Measurements from ENCODE around the gene FERMT2.
"Not testable (repeated sequence)": the region's sequence is repeated elsewhere in the genome, so short reads cannot be mapped to it uniquely, and the experiment has no call there.

The FERMT2 gene

GRCh38 chr14:52900731-52901130 lies 50.1 kb downstream of the FERMT2 start:
- no peak for DNase-seq (ENCODE audit: low read depth in 2 of 2)

GRCh38 chr14:52898496-52898895 lies 52.4 kb downstream of the FERMT2 start:
- no peak for DNase-seq (ENCODE audit: low read depth in 2 of 2)

GRCh38 chr14:52895000-52895399 lies 55.9 kb downstream of the FERMT2 start:
- no peak for DNase-seq (ENCODE audit: low read depth in 2 of 2)

- no peak for DNase-seq (ENCODE audit: low read depth in 2 of 2)
These were observed 59.0 kb downstream of the FERMT2 start for GRCh38 chr14:52891800-52892199.

DNA sequence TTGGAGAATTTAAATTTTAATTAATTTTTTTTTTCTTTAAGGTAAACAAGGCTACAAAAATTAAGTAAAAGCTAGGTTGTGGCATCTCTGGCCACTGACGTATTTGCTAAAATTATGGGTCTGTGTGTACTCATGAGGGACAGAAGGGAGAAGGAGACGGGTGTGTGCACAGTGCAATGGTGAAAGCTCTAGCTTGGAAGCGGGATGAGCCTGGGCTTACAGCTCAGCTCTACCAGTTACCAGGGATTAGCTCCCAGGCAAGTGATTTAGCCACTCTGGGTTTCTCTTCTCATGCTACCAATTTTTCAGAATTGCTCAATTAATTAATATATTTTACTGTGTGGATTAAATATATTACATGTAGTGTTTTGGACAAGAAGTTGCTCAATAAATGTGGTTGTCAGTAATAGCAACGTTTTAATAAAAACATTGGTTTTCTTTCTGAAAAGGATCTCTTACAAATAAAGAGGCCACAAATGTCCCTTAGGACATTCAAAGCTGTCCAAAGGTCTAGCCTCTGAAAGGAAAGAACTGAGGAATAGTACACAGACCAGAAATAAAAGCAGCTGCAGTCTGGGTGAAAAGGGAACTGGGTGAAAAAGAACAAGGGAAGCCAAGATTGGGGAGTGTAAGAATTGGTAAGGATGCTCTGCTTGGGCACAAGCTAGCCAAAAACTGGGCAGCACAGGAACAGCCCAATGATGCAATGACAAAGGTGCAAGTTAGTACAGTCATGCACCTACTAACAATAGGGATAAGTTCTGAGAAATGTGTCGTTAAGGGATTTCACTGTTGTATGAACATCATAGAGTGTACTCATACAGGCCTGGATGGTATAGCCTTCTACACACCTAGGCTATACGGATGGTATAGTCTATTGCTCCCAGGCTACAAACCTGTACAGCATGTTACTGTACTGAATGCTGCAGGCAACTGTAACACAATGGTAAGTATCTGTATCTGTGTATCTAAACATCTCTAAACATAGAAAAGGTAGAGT lies 61.7 kb downstream of the FERMT2 start:
- no peak for DNase-seq (ENCODE audit: low read depth in 2 of 2)

- no peak for DNase-seq (ENCODE audit: low read depth in 2 of 2)
These were observed 62.7 kb downstream of the FERMT2 start for GRCh38 chr14:52888159-52888558.

GRCh38 chr14:52885230-52885629 lies 65.6 kb downstream of the FERMT2 start:
- DNase-seq (ENCODE audit: low read depth in 2 of 2): no peak

GRCh38 chr14:52883658-52884057 lies 67.2 kb downstream of the FERMT2 start:
- no peak for DNase-seq (ENCODE audit: low read depth in 2 of 2)

DNA sequence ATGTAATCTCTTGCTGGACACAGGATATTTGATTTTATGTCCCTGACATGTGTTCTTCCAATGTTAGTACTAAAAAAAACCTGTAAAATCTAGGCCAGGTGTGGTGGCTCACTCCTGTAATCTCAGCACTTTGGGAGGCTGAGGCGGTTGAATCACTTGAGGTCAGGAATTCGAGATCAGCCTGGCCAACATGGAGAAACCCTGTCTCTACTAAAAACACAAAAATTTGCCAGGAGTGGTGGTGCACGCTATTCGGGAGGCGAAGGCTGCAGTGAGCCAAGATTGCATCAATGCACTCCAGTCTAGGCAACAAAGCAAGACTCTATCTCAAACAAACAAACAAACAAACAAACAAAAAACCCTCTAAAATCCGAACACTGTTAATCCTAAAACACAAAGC lies 68.0 kb downstream of the FERMT2 start:
- no peak for DNase-seq (ENCODE audit: low read depth in 2 of 2)

DNA sequence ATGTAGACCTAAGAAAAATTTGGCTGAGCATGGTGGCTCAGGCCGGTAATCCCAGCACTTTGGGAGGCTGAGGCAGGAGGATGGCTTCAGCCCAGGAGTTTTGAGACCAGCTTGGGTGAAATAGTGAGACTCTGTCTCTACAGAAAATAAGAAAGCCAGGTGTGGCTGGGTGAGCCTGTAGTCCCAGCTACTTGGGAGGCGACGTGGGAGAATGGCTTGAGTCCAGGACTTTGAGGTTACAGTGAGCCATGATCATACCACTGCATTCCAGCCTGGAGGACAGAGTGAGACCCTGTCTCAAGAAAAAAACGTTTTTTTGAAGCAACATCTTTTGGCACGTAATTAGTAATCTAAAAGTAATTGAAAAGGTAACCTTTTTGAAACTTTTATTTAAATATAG lies 70.9 kb downstream of the FERMT2 start:
- DNase-seq (ENCODE audit: low read depth in 2 of 2): no peak

DNA sequence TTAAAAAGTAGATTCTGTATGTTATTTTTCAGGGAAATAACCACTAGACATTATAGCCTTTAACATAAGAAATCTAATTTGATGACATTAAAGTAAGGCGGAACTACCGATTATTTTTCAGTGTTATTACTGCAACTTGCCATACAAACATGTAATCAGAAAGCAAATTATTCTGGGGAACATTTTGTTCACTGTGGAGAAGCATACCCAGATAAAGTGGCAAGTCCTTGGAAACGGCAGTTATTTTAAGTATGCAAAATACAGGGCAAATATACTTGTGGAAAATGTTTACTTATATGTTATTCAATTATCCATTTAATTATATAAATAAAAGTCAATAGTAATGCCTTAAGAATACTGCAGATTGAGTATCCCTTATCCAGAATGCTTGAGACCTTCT lies 71.9 kb downstream of the FERMT2 start:
- no peak for DNase-seq (ENCODE audit: low read depth in 2 of 2)

GRCh38 chr14:52878469-52878868 lies 72.4 kb downstream of the FERMT2 start:
- DNase-seq (ENCODE audit: low read depth in 2 of 2): no peak

GRCh38 chr14:52877628-52878027 lies 73.2 kb downstream of the FERMT2 start:
- DNase-seq (ENCODE audit: low read depth in 2 of 2): no peak

DNA sequence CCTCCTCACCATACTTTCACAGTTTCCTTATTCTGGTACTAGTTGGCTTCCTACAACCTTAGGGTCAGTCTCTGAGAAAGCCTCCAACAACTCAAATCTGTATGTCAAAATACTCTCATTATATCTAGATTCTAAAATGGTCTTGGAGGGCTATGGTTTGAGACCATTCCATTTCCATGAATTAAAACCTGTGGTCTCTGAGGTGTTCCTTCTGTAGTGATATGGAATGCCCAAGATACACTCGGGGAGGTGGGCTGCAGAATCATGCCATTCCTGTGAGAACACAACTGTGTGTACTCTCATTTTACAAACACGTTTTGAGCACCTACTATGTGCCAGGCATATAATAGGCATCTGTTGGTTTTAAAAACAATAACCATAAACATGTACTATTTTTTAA lies 74.0 kb downstream of the FERMT2 start:
- no peak for DNase-seq (ENCODE audit: low read depth in 2 of 2)

DNA sequence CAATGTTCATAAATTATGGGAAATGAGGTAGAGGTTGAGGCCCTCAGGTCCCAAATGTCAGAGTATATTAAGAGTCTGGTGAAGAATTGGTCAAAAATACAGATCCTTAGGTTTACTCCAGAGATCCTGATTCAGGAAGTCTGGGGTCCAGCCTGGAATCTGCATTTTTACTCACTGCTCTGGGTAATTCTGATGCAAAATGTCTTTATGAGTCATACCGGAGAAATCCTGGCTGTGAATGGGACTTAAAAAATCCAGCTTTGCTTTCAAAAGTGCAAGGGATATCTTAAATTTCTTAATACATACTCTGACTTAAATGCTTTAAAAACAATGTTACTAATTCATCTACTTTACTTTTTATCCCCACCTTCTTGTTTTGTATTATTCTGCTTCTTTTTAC lies 74.5 kb downstream of the FERMT2 start:
- no peak for DNase-seq (ENCODE audit: low read depth in 2 of 2)

GRCh38 chr14:52875707-52876106 lies 75.1 kb downstream of the FERMT2 start:
- DNase-seq (ENCODE audit: low read depth in 2 of 2): no peak

GRCh38 chr14:52874389-52874788 lies 76.5 kb downstream of the FERMT2 start:
- DNase-seq (ENCODE audit: low read depth in 2 of 2): no peak

- no peak for DNase-seq (ENCODE audit: low read depth in 2 of 2)
These were observed 77.2 kb downstream of the FERMT2 start for GRCh38 chr14:52873694-52874093.

GRCh38 chr14:52873065-52873464 lies 77.8 kb downstream of the FERMT2 start:
- no peak for DNase-seq (ENCODE audit: low read depth in 2 of 2)

DNA sequence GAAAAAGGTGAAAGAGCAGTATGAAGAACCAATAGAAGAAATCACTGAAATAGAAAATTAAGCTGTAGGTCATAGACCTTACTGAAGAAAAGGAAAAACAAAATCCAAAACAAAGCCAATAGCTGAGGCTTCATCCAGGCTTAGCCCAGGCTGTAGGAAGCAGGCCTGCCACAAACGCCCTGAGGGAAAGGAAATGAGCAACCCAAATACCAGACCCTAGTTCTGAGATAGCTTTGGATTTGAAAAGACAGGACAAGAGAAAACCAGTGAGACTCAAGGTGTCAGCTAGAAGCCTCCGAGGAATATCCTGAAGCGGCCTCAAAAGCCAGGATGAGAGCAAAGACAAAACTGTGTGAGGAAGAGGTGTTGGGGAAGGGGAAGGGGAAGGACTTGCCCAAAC lies 79.2 kb downstream of the FERMT2 start:
- DNase-seq (ENCODE audit: low read depth in 2 of 2): no peak

- no peak for DNase-seq (ENCODE audit: low read depth in 2 of 2)
These were observed 81.8 kb downstream of the FERMT2 start for GRCh38 chr14:52868911-52869618.

GRCh38 chr14:52864893-52865292 lies 86.0 kb downstream of the FERMT2 start:
- DNase-seq (ENCODE audit: low read depth in 2 of 2): not testable (repeated sequence)

DNA sequence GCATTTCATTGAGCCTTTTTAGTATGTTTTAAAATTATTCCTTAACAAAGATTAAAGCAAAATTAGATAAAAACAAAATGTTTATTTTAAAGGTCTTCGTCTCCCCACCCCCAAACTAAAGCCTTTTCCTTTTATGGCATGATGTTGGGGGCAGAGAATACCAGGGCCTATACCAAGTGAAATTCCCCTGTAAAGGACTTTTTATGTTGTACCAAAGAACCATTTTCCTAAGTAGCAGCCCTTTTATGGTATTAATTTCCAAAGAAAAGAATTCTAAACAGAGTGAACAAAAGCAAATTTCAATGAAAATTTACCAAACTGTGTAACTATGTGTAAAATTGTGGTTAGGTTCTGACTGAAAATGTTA lies 87.5 kb downstream of the FERMT2 start:
- no peak for DNase-seq (ENCODE audit: low read depth in 2 of 2)

Data from activated CD8-positive, alpha-beta memory T cell treated with anti-CD3 and anti-CD28 coated beads for 4 hours (primary cell).